Neural cell (in vitro differentiated cells): ENCODE measurements around the gene S100PBP.

ENCODE experiments used
- EP300 ChIP-seq: fragments of 450-650 bp; conservative IDR thresholded peaks from 2 replicates; pipeline ENCODE4 v1.6.1; 2014; ENCODE audit warnings: antibody characterized with exemption, mild to moderate bottlenecking, moderate library complexity; ENCODE audit not compliant: poor library complexity, severe bottlenecking
- EZH2 ChIP-seq: fragments of 200-600, 300-800 bp; shearing (Covaris generic), sonication (generic); IDR thresholded peaks from 2 replicates; pipeline ENCODE4 v1.6.1; 2014; ENCODE audit warnings: antibody characterized with exemption, low read length, borderline replicate concordance, mild to moderate bottlenecking; ENCODE audit not compliant: insufficient read depth, poor library complexity, severe bottlenecking
- MXI1 ChIP-seq: fragments of 450-650 bp; conservative IDR thresholded peaks from 2 replicates; pipeline ENCODE4 v1.6.1; 2014; ENCODE audit warnings: antibody characterized with exemption, mild to moderate bottlenecking; ENCODE audit not compliant: poor library complexity, severe bottlenecking
- POLR2AphosphoS5 ChIP-seq: IDR thresholded peaks from 2 replicates; pipeline ENCODE4 v1.6.1; 2012
- RAD21 ChIP-seq: fragments of 450-650 bp; conservative IDR thresholded peaks from 2 replicates; pipeline ENCODE4 v1.6.1; 2014; ENCODE audit warnings: antibody characterized with exemption, mild to moderate bottlenecking, moderate library complexity
- REST ChIP-seq: IDR thresholded peaks from 2 replicates; pipeline ENCODE4 v1.6.1; 2012; ENCODE audit warnings: borderline replicate concordance
- SMC3 ChIP-seq: fragments of 450-650 bp; conservative IDR thresholded peaks from 2 replicates; pipeline ENCODE4 v1.6.1; 2014; ENCODE audit warnings: antibody characterized with exemption, mild to moderate bottlenecking, moderate library complexity; ENCODE audit not compliant: poor library complexity
- TAF1 ChIP-seq: IDR thresholded peaks from 2 replicates; pipeline ENCODE4 v1.6.1; 2012; ENCODE audit warnings: low read depth
- TF ChIP-seq, protein P1 (sequence below): fragments of 450-650 bp; IDR thresholded peaks from 2 replicates; pipeline ENCODE4 v1.5.1; 2014; ENCODE audit warnings: antibody characterized with exemption, mild to moderate bottlenecking, moderate library complexity; ENCODE audit not compliant: poor library complexity, severe bottlenecking

DNA sequence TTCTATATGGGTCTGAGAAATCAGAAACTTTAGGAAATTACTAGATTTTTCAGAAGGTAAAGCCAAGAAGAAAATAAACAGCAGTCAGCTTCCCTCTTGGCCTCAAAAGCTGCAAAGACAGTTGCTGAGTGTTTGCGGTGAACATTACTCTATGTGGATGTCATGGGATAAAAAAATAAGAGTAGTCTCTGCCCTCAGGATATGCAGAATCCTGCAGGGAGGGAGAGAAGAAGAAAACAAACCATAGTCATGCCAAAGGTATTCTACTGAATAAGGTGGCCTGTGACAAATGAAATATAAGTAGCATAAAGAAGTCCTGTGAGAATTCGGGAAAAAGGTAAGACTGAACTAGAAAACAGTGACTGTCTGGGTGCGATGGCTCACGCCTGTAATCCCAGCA lies 19.3 kb upstream of the S100PBP start:
- TF ChIP-seq POLR2AphosphoS5 (no peak), EP300 (no peak), EZH2 (no peak), MXI1 (no peak), SMC3 (no peak), REST (no peak), TAF1 (no peak), RAD21 (no peak)
- TF ChIP-seq, protein P1, sequence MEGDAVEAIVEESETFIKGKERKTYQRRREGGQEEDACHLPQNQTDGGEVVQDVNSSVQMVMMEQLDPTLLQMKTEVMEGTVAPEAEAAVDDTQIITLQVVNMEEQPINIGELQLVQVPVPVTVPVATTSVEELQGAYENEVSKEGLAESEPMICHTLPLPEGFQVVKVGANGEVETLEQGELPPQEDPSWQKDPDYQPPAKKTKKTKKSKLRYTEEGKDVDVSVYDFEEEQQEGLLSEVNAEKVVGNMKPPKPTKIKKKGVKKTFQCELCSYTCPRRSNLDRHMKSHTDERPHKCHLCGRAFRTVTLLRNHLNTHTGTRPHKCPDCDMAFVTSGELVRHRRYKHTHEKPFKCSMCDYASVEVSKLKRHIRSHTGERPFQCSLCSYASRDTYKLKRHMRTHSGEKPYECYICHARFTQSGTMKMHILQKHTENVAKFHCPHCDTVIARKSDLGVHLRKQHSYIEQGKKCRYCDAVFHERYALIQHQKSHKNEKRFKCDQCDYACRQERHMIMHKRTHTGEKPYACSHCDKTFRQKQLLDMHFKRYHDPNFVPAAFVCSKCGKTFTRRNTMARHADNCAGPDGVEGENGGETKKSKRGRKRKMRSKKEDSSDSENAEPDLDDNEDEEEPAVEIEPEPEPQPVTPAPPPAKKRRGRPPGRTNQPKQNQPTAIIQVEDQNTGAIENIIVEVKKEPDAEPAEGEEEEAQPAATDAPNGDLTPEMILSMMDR: no peak
